GM12878 (cell line): Measurements from ENCODE around the gene ANKDD1A. TPM values are rescaled to one million over a fixed set of nuclear protein-coding genes. Genes with fewer than 3 reads are reported as not detected.

Experiments used
- ATAC-seq: fragments of 200-7000 bp; cut with Tn5 transposase; 3 replicates; pipeline ENCODE4 v1.9.1; 2020; ENCODE audit warnings: mild to moderate bottlenecking, moderate library complexity
- BruUV-seq: library from RNA; stranded (reverse); fragments of 400-500 nt; replicated peaks from 2 replicates; lab custom pipeline; 2021; lab: Mats Ljungman, UMichigan
- CTCF ChIA-PET: fragments of 300-600 bp; sonication (Branson Sonifier 250); formaldehyde crosslinking; extraction: SDS; loops from one replicate; lab custom pipeline; 2021; ENCODE audit warnings: inconsistent platforms; lab: Yijun Ruan, JAX
- POLR2A ChIA-PET: fragments of 350-600 bp; formaldehyde crosslinking; extraction: SDS; loops from one replicate; lab custom pipeline; 2021; ENCODE audit warnings: inconsistent platforms; lab: Charles Lee
- RAD21 ChIA-PET: fragments of 300-600 bp; sonication (Branson Sonifier 250); formaldehyde crosslinking; loops from one replicate; lab custom pipeline; 2023; ENCODE audit warnings: antibody characterized with exemption; ENCODE audit not compliant: unreplicated experiment; lab: Charles Lee
- SMC1A ChIA-PET: fragments of 300-600 bp; sonication (Branson Sonifier 250); formaldehyde crosslinking; loops from one replicate; lab custom pipeline; 2023; ENCODE audit not compliant: unreplicated experiment, uncharacterized antibody; lab: Charles Lee
- DNase-seq: peaks from one replicate; pipeline ENCODE4 v3.0.0-alpha.2; 2011; ENCODE audit warnings: low read depth, low spot score
- FAIRE-seq: peaks from 3 replicates; lab custom pipeline; 2011; peaks lifted over from hg19 to GRCh38; lab: Jason Lieb, UNC
- H2AFZ ChIP-seq: 2 replicates; pipeline ENCODE4 v1.6.0; 2011; ENCODE audit warnings: low read depth, low read length, control low read depth; ENCODE audit not compliant: control insufficient read depth
- H3K27ac ChIP-seq: 2 replicates; pipeline ENCODE4 v1.5.1; 2011; ENCODE audit warnings: control low read depth; ENCODE audit not compliant: control insufficient read depth, insufficient read depth
- H3K27me3 ChIP-seq, 2 experiments: replicated peaks in 1 of 2; 2 replicates each; pipeline versions ENCODE4 v1.6.0 to v1.6.1; 2011; ENCODE audit warnings: low read length in 1 of 2; ENCODE audit not compliant: control insufficient read depth in 2 of 2, insufficient read depth in 2 of 2
- H3K36me3 ChIP-seq, 2 experiments: 2 replicates each; pipeline ENCODE4 v1.5.1; 2011; ENCODE audit warnings: low read length in 1 of 2; ENCODE audit not compliant: control insufficient read depth in 2 of 2, insufficient read depth in 2 of 2
- H3K4me1 ChIP-seq: 2 replicates; pipeline ENCODE4 v1.6.1; 2011; ENCODE audit warnings: mild to moderate bottlenecking, low read length, moderate library complexity, mixed read lengths; ENCODE audit not compliant: control insufficient read depth, insufficient read depth
- H3K4me2 ChIP-seq: 2 replicates; pipeline ENCODE4 v1.6.0; 2011; ENCODE audit warnings: control low read depth; ENCODE audit not compliant: control insufficient read depth, insufficient read depth
- H3K4me3 ChIP-seq: fragments of 200-600 bp; sonication (generic); 2 replicates; pipeline ENCODE4 v1.5.1; 2016
- H3K79me2 ChIP-seq: 2 replicates; pipeline ENCODE4 v1.6.0; 2011; ENCODE audit warnings: low read length; ENCODE audit not compliant: control insufficient read depth, insufficient read depth
- H3K9ac ChIP-seq: 2 replicates; pipeline ENCODE4 v1.8.0; 2011; ENCODE audit warnings: low read length, control low read depth, mixed read lengths; ENCODE audit not compliant: control insufficient read depth, insufficient read depth
- H3K9me3 ChIP-seq: replicated peaks from 3 replicates; pipeline ENCODE4 v1.5.1; 2011; ENCODE audit warnings: mild to moderate bottlenecking, low read length; ENCODE audit not compliant: control insufficient read depth, insufficient read depth
- H4K20me1 ChIP-seq: 2 replicates; pipeline ENCODE4 v1.6.0; 2011; ENCODE audit not compliant: control insufficient read depth, insufficient read depth
- CEBPZ ChIP-seq: fragments of 150-350 bp; IDR thresholded peaks from 2 replicates; pipeline ENCODE4 v1.6.1; 2016; ENCODE audit warnings: low read depth, low read length
- FOS ChIP-seq: IDR thresholded peaks from 3 replicates; pipeline ENCODE4 v1.6.1; 2011; ENCODE audit warnings: borderline replicate concordance; ENCODE audit not compliant: insufficient read length; ENCODE audit errors: extremely low read depth
- FOXK2 ChIP-seq: fragments of 450-650 bp; IDR thresholded peaks from 2 replicates; pipeline ENCODE4 v1.6.1; 2017; ENCODE audit warnings: mild to moderate bottlenecking, moderate library complexity
- FOXM1 ChIP-seq: IDR thresholded peaks from 2 replicates; pipeline ENCODE4 v1.6.1; 2012; ENCODE audit warnings: low read depth, mild to moderate bottlenecking, inconsistent platforms, low read length, moderate library complexity
- GATAD2B ChIP-seq: fragments of 450-650 bp; conservative IDR thresholded peaks from 2 replicates; pipeline ENCODE4 v1.6.1; 2017; ENCODE audit warnings: low read depth, mild to moderate bottlenecking, moderate library complexity
- HSF1 ChIP-seq: fragments of 150-350 bp; IDR thresholded peaks from 2 replicates; pipeline ENCODE4 v1.6.1; 2014; ENCODE audit warnings: mild to moderate bottlenecking, low read depth, low read length
- IRF3 ChIP-seq: fragments of 450-650 bp; IDR thresholded peaks from 2 replicates; pipeline ENCODE4 v1.6.1; 2014; ENCODE audit warnings: mild to moderate bottlenecking
- POLR2A ChIP-seq: IDR thresholded peaks from 2 replicates; pipeline ENCODE4 v1.6.1; 2011; ENCODE audit warnings: low read depth, mild to moderate bottlenecking, low read length
- POLR2AphosphoS5 ChIP-seq: IDR thresholded peaks from 2 replicates; pipeline ENCODE4 v1.6.1; 2011; ENCODE audit warnings: mild to moderate bottlenecking, low read length, inconsistent platforms
- SUZ12 ChIP-seq: fragments of 200-600 bp; sonication (generic); IDR thresholded peaks from one replicate; pipeline ENCODE4 v1.6.1; 2018; ENCODE audit warnings: antibody characterized with exemption, mild to moderate bottlenecking; ENCODE audit not compliant: unreplicated experiment
- TARDBP ChIP-seq: IDR thresholded peaks from 2 replicates; pipeline ENCODE4 v1.6.1; 2016; ENCODE audit warnings: borderline replicate concordance
- USF2 ChIP-seq: IDR thresholded peaks from 2 replicates; pipeline ENCODE4 v1.6.1; 2011; ENCODE audit warnings: low read depth, low read length, improper control_type of control experiment, borderline replicate concordance
- YY1 ChIP-seq: IDR thresholded peaks from 2 replicates; pipeline ENCODE4 v1.6.1; 2011; ENCODE audit warnings: low read depth, mild to moderate bottlenecking, low read length
- ZZZ3 ChIP-seq: IDR thresholded peaks from 2 replicates; pipeline ENCODE4 v1.6.1; 2011; ENCODE audit warnings: low read depth; ENCODE audit not compliant: control insufficient read depth, insufficient read length
- WGBS: methylation state at CpG from one replicate; pipeline ENCODE4 v1.1.6; 2016; ENCODE audit warnings: low lambda C conversion rate; ENCODE audit not compliant: insufficient replicate concordance, insufficient coverage; ENCODE audit errors: missing lambda C conversion rate; 5-methylcytosine and 5-hydroxymethylcytosine counted together
- in situ Hi-C: fragments of 300-500 bp; cut with MboI; formaldehyde crosslinking; loops from 9 replicates; pipeline ENCODE4 v1.14.3; 2018; ENCODE audit warnings: mixed read lengths
- intact Hi-C: fragments of 100-400 bp; cut with micrococcal nuclease; formaldehyde crosslinking; loops from one replicate; pipeline ENCODE4 v1.14.2; 2022; ENCODE audit not compliant: unreplicated experiment
- polyA plus RNA-seq, 11 experiments: library from polyadenylated mRNA; depleted of rRNA in 4 of 11; unstranded in 6 of 11; stranded (reverse) in 5 of 11; fragments of >200 nt; fragmentation: Nextera tagmentation in 4 of 11; fragmentation: Illumina TruSeq in 1 of 11; extraction: Ambion mirVana in 4 of 11; extraction: Trizol in 1 of 11; gene quantifications; 1 replicate in 1 of 11; 2 replicates in 10 of 11; pipeline versions ENCODE4 v1.2.1 to v1.2.3, GENCODE V29; 2011 to 2016; ENCODE audit warnings: inconsistent platforms in 2 of 11, missing spikeins in 2 of 11, low read depth in 1 of 11
- total RNA-seq, 4 experiments: library from RNA; depleted of rRNA in 3 of 4; stranded (reverse); fragments of >200 nt in 3 of 4; fragmentation: Illumina TruSeq in 1 of 4; extraction: Trizol in 1 of 4; gene quantifications; 2 replicates each; pipeline versions ENCODE4 v1.2.1 to v1.2.3, GENCODE V29; 2013 to 2021

Gene ANKDD1A
- total and polyA plus RNA-seq, 10 of the 15 experiments (the other 5 are each of a cell fraction or from before 2014, with no cell fraction given) = 1.5 to 6.6 (median 4.1) TPM

GRCh38 chr15:64862408-64862807 lies 49.3 kb upstream of the ANKDD1A start:
- ChIA-PET POLR2A (interaction anchor here (1.1 to 1.7 kb wide), 2 partner anchors 16 to 22 kb away, joined by 3 to 4 read pairs; no protein-coding TSS in a partner anchor), CTCF (interaction anchor here (1.3 kb wide), 1 partner anchor 13 kb away, joined by 4 read pairs; no protein-coding TSS in a partner anchor), SMC1A (interaction anchor here (0.9 to 8.5 kb wide), 5 partner anchors 11 to 38 kb away, joined by 3 to 51 read pairs (median 7); no protein-coding TSS in a partner anchor), RAD21 (interaction anchor here (1.0 to 1.3 kb wide), 2 partner anchors 17 to 31 kb away, joined by 3 read pairs; no protein-coding TSS in a partner anchor)
- FAIRE-seq (no peak), ATAC-seq (no peak), DNase-seq (no peak)
- intact Hi-C loops = no loop called here
- no TSS peak for BruUV-seq
- Histone ChIP-seq H3K27me3 (no peaks in the 10 kb centered on the region), H3K9ac (no peak overlapping the region), H3K4me2 (no peak overlapping the region), H3K79me2 (peaks cover 6% of the 10 kb centered on the region), H3K9me3 (no peaks in the 10 kb centered on the region), H3K27ac (no peak overlapping the region), H4K20me1 (peaks cover 3% of the 10 kb centered on the region), H3K4me1 (peaks cover 6% of the 10 kb centered on the region), H2AFZ (no peak overlapping the region), H3K36me3 (peaks cover 40 to 54% of the 10 kb centered on the region in 2 experiments), H3K4me3 (no peak overlapping the region)
- WGBS = 100% methylated on average over 1 of the region's 1 CpG
- in situ Hi-C loops = no loop called here
- no peak for TF ChIP-seq POLR2A
- no peak for TF ChIP-seq YY1
- no peak for TF ChIP-seq ZZZ3
- no peak for TF ChIP-seq USF2
- TF ChIP-seq IRF3 = no peak
- TF ChIP-seq POLR2AphosphoS5 = no peak
- TF ChIP-seq CEBPZ = no peak
- no peak for TF ChIP-seq SUZ12
- no peak for TF ChIP-seq HSF1
- TF ChIP-seq TARDBP = no peak
- TF ChIP-seq FOS = no peak
- TF ChIP-seq GATAD2B = no peak
- no peak for TF ChIP-seq FOXK2
- TF ChIP-seq FOXM1 = no peak
